Midbrain (tissue), 1 donor: ENCODE measurements around the gene MYO1H.
"Not testable (repeated sequence)": the region's sequence is repeated elsewhere in the genome, so short reads cannot be mapped to it uniquely, and the experiment has no call there.

Experiments used
- DNase-seq: peaks from one replicate; lab custom pipeline; 2025; lab: John Stamatoyannopoulos, UW

The MYO1H gene, protein sequence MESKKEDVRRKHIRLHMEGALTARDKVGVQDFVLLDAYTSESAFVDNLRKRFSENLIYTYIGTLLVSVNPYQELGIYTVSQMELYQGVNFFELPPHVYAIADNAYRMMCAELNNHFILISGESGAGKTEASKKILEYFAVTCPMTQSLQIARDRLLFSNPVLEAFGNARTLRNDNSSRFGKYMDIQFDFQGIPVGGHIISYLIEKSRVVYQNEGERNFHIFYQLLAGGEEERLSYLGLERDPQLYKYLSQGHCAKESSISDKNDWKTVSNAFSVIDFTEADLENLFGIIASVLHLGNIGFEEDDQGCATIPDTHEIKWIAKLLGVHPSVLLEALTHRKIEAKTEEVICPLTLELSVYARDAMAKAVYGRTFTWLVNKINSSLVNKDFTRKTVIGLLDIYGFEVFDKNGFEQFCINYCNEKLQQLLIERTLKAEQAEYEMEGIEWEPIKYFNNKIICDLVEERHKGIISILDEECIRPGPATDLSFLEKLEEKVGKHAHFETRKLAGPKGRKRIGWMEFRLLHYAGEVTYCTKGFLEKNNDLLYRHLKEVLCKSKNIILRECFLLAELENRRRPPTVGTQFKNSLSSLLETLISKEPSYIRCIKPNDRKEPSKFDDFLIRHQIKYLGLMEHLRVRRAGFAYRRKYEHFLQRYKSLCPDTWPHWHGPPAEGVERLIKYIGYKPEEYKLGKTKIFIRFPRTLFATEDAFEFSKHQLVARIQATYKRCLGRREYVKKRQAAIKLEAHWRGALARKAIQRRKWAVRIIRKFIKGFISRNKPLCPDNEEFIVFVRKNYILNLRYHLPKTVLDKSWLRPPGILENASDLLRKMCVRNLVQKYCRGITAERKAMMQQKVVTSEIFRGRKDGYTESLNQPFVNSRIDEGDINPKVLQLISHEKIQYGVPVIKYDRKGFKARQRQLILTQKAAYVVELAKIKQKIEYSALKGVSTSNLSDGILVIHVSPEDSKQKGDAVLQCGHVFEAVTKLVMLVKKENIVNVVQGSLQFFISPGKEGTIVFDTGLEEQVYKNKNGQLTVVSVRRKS

DNA sequence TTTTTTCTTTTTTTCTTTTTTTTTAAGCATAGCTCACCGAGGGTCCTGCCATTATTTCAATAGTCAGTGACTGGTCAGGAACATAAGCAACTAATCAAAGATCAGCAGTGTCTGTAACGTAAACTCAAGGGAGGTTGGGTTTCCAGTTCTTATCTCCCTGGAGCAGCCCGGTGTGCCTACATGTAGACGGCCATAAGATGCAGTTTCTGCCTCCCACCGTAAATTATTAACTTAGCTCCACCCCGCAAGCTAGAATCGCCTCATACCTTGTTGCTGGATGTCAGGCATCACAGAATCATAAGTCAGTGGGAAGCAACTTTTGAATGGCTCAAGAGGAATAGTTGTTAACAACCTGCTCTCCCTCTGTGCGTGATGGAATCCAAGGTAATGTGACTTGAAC is at the start of gene MYO1H:
TSS of gene MYO1H (plus strand) at position 312 of the 400 bp plus-strand sequence. CDS start at position 373, 61 bp downstream.
- DNase-seq = no peak

DNA sequence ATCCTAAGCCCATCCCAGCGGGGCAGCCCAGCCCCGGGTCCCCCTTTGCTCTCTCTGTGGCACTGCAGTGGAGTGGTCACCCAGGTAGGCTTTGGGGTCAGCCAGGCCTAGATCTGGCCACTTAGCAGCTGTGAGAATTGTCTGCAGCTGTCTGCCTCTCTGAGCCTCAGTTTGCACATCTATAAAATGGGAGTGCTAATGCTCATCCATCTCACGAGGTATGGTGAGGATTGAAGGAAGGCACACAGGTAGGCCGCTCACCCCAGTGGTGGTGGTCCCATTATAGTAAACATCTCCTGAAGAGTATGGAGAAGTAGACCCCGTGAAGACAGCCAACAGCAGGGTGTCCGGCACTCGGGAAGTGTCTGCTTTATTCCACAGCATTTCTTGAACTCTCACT is 47.9 kb upstream of the MYO1H start:
- DNase-seq = no peak

DNA sequence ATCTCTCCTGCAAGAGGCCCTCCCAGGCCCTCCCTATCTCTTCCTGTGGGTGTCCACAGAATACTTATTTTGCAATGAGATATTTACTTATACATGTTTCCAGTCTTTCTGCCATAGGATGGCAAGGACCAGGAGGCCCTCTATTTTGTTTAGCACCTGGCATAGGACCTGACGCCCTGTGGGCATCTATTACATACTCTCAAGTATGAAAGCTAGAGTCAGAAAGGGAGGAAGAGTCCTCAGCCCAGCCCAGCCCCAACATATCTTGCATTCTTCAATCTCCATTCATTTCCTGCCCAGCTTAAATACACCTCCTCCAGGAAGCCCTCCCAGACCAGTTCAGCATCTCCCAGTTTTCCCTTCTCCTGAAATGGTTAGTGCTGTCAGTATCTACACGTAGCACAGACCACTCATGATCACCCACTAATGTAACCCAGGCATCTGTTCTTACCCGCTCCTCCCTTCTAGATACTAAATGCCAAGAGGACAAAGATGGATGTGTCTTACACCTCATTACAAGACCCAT is 46.0 kb upstream of the MYO1H start:
- no peak for DNase-seq

DNA sequence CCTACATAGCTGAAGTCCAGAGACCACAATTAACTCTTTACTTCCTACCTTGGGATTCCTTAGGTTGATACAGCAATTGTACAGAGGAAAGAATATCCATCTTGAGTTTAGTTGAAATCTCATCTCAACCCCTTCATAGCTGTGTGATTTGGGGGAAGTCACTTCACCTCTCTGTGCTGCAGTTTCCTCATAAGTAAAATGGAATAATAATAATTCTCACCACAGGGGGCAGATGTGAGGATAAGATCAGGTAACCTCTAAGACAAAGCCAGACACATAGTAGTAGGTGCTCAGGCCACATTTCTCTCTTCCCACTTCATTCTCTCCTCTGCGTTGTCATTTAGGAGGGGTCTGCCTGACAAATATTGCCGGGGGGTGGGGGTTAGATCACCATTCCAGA is 45.3 kb upstream of the MYO1H start:
- no peak for DNase-seq

DNA sequence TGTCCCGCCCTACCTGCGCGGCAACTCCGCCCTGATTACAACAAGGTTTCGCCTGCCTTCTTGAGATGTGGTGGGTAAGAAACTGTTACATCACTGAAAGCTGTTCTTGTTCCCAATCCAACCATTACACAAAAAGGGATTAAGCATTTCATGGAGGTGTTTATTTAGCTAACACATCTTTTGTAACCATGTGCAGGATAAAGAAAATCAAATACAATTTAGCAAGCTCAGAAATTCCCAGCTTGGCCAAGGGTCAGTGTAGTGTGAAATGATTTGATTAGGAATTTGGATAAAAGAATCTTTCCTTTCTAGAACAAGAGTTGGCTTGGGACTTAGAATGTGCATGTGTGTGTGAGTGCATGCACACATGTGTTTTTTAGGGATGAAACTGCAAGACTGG is 44.9 kb upstream of the MYO1H start:
- no peak for DNase-seq

DNA sequence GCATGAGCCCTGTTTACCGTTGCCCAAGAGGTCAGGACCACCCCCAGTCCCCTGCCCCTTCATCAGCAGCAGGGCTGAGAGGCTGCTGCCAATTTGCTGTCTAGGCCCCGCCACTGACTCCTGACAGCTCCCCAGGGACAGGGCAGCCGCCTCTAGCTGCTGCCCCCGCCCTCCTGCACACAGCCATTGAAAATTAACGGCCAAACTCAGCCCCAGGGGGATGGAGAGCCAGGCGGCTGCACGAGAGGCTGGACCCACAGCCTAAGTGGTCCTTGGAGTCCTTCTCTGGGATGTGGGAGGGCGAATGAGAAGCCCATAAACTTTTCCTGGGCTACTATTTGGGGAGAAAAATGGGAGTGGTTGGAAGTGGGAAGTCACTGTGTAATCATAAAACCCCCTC is 43.2 kb upstream of the MYO1H start:
- no peak for DNase-seq

DNA sequence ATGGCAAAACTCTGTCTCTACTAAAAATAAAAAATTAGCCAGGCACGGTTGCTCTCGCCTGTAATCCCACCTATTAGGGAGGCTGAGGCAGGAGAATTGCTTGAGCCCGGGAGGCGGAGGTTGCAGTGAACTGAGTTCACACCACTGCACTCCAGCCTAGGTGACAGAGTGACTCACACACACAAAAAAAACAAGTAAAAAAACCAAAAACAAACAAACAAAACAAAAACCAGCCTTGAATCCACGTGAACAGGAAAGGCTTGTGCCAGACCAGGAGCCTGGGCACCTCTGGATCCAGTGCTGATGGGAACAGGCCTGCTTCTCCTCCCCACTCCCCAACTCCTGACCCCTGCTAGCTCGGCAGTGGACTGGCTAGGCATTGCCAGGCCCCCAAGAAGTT is 42.2 kb upstream of the MYO1H start:
- DNase-seq = no peak

DNA sequence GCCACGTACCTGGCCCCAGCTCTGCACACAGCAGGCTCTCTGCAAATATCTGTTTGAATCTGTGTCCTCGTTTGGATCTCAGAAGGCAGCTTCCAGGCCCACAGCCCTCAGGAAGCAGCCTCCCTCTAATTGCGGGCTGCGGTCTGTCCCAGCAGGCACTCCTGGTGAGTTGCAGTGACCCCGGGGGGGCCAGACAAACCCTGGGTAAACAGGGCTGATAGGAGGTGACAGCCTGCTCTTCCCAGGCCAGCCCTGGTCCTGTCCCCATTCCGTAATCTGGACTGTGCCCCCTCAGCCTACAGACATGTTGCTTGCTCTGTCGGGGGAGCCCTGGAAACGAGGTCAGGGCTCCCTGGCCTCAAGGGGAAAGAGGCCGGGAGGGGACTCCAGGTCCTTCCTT is 40.6 kb upstream of the MYO1H start:
- no peak for DNase-seq

DNA sequence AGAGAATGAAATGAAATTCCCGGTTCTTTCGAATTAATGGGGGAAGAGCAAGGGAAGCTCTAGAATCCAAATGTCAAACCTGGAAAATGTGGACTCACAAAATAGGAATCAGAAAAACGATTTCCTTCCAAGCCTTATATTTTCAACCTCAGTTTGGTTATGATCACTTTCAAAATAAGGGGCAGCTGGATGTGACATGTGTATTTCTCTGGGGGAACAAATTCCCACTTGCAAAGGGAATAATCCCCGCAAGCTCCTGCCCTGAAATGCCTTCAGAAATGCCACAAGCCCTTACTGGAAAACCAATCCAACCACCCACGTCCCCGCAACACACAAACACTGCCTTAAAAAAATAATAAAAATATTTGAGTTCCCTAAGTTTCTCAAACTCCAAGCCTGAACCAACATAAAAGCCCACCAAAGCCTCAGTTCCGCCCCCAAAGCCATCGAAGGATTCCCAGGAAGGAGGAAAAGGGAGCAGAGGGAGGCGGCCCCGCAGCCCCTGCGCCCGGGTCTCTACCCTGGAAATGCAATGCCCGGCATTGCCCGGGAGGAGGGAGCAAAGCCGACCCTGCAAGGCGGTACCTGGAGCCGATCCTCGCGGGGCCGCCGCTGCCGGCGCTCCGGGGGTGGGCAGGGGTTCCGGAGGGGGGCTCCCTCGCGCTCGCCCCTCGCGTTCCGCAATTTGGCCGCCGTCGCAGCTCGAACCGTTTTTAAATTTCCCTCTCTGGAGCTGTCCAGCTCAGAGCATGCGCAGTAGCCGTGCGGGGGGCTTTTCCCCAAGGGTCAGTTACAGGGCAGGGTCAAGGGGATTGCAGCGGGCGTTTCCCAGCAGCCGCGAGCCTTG is 38.9 kb upstream of the MYO1H start, which contains the start of gene FOXN4:
TSS of gene FOXN4 (minus strand) at position 751 of the 847 bp plus-strand sequence. CDS start 963 bp downstream, outside the sequence.
- DNase-seq = no peak

DNA sequence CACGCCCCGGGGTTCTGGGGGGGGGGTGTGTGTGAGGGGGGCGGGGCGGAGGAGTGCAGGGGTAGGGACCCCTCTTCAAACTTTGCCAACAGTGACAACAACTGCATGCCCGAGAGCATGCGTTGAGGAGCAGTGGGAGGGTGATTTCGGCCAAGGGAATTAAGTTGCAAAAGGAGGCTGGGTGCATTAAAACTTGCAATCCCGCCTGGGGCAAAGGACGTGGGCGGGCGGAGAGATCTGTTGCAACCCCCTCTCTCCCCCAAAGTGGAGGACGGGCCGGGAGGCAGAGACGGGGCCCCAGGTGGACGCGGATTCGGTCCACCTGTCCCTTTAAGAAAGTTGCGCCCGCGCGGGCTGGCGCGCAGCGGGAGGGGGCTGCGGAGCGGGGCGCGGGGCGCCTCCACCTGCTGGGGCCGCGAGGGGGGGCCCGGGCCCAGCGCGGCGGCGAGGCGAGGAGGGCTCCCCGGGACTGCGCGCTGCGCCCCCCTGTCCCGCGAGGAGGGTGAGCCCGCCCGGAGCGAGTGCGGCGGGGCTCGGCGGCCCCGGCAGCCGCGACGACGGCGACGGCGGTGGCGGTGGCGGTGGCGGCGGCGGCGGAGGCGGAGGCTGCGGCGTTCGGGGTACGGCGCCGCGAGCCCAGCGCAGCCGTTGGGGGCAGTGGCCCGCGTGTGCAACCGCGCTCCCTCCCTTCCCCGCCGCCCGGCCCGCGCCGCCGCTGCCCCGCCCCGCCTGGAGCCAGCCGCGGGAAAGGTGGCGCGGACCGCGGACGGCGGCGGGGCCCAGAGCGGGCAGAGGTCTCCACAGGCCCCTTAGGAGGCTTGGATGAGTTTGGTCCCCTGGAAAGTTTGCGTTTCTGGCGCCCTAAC is 38.1 kb upstream of the MYO1H start:
- DNase-seq = no peak

DNA sequence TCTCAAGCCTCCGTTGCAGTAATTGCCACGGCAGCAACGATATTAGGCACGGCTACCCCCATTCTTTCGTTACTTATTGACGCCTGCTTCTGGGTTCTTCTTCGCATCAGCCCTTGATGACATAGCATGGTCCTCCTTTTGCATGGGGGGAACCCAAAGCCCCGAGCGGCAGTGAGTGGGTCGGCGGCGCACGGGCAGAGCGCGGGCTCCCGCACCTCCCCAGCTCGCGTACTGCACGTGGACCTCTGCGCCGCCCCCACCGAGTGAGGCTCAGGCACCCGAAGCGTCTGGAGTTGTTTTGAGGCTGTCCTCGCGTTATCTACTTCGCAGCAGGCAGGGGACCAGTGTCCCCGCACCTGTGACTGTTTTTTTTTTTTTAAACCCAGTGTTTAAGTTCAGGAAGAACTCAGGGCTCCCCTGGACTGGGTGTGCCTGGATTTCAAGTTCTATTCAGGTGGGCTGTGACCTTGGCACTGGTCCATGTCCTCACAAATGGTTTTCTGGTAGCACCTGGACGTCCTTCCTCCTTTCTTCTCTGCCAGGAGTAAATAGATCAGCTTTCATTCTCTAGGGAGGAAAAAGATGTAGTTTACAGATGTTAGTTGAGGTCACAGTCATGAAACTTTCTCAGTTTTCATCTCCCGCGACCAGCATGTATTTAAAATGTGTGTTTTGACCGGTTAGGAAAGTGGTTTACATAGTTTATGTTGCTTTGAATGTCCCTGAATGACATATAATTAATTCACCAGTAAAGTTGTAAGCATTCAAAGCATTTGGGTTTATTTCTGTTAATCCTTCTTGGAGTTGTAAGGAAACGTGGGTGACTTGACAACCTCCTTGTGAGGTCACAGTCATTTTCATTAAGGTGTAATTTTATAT is 37.2 kb upstream of the MYO1H start:
- DNase-seq = no peak

DNA sequence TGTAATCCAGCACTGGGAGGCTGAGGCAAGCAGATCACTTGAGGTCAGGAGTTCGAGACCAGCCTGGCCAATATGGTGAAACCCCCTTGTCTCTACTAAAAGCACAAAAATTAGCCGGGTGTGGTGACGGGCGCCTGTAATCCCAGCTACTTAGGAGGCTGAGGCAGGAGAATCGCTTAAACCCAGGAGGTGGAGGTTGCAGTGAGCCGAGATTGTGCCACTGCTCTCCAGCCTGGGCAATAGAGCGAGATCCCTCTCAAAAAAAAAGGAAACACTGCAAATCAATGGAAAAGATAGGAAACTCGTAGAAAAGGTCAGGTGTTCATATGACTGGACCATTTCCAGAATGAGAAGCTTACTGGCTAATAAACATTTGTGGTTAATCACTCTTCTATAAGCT is 26.4 kb upstream of the MYO1H start:
- not testable (repeated sequence) for DNase-seq

DNA sequence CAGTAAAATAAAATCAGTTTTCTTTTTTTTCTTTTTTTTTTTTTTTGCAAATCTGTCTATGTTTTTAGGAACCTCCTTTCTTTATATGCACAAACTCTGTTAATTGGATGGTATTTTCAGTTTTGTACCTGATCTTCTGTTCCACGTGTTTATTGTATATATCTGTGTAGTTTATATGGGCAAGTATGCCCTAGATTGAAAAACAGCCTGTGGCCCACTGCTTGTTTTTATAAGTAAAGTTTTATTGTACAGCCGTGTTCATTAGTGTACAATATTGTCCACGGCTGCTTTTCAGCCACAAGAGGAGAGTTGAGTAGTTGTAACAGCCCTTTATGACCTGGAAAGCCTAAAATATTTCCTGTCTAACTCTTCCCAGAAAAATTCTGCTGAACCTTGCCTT is 18.7 kb upstream of the MYO1H start:
- DNase-seq = no peak

DNA sequence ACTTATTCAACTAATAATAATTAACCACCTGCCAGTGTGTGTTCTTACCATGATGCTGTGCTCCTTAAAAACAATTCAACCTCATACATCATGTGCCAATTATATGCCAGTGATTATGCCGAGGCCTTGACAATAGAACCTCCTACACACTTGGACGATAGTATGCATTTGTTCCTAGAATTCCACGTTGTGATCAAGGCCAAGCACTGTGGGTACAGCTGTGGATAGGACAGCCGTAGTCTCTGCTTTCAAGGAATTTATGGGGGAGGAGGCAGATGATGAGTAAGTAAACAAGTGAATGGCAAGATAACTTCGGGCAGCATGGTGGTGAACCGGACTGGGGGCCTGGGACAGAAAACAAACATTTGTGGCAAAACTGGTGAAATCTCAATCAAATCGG is 18.0 kb upstream of the MYO1H start:
- no peak for DNase-seq

DNA sequence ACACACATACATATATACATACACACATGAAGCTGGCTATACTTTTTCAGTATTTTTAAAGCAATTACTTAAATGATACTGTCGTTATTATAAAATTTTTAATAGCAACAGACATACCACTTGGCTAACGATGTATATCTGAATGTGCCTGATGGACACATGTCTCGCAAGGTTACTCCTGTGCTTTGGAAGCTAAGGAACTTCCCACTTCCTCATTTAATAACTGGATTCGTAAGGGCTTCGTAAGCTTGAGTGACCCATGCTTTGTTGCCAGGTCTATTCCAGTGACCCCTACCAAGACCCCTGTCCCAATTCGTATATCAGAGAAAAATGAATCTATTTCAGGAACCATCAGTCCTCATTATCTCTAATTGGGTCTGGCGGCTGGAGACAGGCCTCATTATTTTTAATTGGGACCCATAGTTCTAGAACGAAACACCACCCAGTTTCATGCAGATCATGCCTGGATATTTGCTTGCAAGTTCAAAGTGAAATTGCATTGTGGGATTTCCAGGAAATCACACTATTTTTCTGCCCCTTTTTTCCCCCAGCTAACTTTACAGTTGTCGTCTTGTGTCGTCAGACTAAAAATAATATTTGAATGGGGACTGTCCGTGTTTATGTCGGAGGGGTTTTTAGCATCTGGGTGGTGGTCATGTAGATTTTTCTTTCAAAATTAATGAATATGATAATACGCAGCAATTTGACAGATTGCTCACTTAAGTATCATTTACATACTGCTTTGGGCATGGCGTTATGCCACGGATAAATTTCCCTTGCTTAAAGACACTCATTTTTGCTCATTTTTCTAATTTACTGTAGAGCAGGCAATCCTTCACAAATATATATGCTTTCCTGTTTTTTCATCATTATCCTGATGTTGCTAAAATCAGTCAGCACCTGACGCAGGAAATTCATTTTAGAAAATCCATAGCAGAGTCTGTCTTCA is 17.1 kb upstream of the MYO1H start:
- DNase-seq = no peak

DNA sequence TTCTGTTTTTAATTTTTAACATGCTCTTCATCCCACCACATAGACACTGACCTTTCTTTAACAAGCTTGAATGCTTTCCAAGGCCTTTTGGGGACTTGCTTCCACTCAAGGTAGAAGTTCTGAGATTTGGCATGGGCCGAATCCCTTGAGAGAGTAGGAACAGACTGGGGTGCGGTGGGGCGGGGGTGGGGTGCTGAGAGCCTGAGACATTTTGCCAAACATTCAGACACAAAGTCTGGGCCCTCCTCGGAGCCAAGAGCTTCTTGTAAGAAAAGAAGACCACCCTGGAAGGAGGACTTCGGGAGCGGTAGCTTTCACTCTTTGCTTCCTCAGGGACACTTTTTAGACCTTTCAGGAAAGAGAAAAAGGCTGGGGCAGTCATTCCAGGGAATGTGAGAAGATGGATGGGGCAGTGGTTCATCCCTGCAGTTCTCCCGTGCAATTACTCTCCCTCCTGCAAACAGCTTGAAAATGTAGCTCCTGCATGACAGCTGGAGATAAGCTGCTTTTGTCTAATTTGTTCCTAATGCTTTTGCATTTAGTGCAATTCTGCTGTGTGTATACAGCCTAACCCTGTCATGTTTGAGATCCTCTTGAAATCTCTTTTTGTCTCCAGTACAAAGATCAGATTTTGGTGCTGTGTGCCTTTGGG is 16.3 kb upstream of the MYO1H start:
- no peak for DNase-seq

DNA sequence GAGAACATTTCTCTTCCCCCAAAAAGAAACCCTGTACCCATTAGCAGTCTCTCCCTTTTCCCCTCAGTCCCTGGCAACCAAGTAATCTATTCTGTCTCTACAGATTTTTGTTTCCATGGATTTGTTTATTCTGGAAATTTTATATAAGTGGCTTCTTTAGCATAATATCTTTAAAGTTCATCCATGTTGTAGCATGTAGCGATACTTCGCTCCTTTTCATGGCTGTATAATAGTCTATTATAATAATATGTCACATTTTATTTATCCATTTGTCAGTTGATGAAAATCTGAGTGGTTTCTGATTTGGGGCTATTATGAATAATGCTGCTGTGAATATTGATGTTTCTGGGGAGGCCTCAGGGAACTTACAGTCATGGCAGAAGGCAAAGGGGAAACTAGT is 12.8 kb upstream of the MYO1H start:
- DNase-seq = no peak

DNA sequence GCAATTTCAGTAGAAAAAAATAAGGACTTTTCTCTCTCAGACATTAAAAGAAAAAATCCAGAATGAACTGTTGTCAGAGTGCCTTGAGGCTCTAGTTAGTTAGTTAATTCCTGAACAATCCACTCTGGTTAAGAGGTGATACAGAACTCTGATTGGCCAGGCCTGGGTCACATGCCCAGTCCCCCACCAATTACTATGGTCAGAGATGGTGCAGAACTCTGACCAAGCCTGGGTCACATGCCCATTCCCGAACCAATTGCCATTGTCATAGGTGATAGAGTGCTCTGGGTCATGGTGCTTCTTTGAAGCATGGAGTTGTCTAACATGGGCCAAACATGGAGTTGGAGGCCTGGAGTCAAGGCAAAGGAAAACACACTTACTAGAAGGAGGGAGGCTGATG is 11.1 kb upstream of the MYO1H start:
- no peak for DNase-seq
